Left hindlimb (tissue), 1 donor: ENCODE data around the gene AGAP3.

Source experiments
- DNase-seq: peaks from one replicate; pipeline ENCODE4 v3.0.0-alpha.2; 2018

AGAP3 gene

DNA sequence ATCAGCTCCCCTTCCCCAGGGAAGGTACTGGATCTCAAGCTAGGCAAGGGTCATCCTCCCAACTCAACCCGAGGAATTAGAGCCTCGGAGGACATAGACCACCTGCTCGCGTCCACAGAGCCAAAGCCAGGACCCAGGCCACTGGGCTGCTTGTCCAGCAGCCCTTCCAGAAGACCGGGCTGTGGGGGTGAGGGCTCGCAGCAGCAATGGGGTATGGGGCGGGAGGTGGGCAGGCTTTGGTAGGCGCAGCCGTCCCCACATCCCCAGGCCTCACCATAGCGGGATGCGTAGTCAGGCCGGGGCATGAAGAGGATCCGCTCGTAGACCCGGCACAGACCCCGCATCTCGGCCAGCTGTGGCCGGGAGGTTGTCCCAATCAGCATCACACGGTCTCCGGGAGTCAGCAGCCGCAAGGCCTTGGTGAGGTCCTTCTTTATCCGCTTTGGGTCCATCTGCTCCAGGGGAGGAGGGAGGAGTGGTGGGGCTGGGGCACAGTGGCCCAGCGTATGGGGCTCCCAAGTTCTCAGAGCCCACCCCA, 105.8 kb downstream of the AGAP3 start:
- no peak for DNase-seq

DNA sequence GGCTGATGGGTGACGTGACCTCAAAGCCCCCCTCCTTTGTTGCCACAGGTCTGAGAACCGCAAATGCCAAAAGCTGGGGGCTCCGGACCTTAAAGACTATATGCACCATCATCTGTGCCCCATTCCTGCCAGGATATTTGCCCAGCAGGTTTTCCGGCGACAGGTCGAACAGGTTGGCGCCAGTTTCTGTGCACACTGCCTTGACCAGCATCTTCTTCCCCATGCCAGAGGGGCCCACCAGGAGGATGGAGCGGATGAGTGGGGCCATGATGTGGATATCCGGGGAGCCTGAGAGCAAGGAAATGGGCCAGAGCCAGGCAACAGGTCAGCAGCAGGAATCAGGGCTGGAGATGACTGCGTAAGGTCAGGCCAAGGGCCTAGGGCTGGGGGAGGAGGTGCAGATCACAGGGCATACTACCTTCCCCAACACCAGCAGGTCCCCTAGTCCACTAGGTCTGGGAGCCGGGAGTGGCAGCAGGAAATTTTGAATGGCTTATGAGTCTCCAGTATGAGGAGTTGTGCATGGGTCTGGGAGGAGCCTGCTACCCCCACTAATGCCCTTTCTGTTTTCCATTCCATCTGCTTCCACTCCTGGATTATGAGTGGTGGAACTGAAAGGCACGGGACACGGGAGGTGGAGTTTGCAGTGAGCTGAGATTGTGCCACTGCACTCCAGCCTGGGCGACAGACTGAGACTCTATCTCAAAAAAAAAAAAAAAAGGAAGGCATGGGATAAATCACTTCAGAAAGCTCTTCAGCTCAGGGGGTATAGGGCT, 107.1 kb downstream of the AGAP3 start:
- DNase-seq: no peak
